Measurements from ENCODE around the gene EFHD1.
A peak's percentile ranks its signal among the peaks of the same experiment; 100 is the strongest.
"Not testable (repeated sequence)": the region's sequence is repeated elsewhere in the genome, so short reads cannot be mapped to it uniquely, and the experiment has no call there.

Gene EFHD1

DNA sequence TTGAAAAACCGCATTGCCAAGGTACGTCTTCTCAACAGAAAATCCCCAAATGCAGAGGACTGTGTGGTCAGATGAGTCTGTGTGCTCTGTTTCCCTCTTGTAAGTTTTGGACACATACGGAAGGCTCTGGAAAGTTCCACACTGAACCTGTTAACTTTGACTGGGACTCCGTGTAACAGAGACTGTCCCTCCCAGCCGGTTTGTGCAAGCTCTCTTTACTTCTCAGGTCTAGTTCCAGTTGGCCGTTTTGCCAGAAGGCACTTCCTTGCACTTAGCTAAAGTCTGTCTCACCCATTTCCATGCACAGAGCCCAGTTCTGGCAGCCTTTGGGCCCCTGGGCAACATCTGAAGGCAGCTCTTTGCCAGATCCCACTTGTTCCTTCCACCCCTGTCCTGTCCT, 22.0 kb downstream of the EFHD1 start:
- DNase-seq, result no peak

DNA sequence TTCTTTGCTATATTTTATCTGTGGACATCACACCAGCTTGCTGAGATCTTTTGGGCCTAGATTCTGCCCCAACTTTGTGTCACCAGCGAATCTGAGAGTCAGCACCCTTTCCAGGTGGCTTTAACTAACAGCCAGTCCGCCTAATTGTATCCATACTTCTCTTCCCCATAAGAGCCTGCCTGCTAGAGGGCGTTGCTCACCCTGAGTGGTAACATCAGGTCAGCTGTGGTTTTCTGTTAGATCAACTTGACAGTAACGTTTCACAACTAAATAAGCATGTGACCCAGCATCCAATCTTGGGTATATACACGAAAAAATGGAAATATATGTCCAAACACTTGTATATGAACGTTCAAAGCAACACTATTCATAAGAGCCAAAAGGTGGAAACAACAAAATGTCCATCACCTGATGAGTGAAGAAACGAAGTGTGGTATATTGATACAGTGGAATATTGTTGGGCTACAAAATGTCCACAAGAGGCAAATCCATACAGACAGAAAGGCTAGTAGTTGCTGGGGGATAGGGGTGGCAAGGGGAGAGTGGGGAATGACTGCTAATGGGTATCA, 24.9 kb downstream of the EFHD1 start:
- no peak for DNase-seq

DNA sequence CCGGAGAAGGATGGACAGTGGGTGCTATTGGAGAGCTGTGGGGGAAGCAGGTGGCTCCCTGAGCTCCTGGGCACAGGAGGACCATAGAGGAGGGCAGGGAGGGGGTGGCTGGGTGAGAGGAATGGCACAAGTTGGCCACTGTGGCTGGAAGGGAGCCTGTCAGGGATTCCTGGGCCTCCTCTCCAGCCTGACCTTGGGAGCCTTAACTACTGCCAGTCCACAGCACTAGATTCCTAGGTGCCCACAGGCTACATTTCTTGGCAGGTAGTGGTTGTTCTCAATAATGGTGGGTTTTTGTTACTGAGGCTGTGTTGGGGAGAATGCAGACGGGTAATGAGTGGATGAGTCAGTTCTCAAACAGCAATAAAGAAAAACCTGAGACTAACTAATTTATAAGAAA, 26.0 kb downstream of the EFHD1 start:
- DNase-seq, result no peak

DNA sequence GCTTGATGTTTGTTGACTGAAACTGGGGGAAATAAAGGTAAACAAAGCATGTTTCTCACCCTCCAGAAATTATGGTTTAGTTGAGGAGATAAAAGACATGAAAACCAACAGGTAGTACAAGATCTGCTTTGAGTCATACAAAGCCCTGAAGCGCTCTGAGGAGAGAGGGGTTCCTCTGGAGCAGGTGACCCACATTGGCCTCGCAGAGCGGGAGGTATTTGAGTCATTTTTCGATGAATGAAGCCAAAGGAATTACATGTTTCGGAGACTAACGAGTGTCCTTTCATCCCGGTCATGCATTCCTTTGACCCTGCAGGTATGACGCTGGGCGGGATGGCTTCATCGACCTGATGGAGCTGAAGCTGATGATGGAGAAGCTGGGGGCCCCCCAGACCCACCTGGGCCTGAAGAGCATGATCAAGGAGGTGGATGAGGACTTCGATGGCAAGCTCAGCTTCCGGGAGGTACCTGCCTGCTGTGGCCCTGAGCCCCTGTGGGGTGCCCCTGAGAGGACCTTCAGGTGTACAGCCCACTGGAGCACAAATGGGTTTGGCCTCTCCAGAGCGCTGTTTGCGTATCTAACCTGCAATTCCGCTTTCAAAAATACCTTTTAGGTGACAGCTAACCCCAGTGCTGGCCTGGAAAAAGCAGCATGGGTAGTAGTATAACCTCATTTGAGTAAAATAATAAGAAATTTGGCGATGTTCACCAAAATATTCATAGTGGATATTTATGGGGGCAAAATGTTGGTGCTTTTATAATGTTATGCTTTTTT, 29.3 kb downstream of the EFHD1 start:
- no peak for DNase-seq

DNA sequence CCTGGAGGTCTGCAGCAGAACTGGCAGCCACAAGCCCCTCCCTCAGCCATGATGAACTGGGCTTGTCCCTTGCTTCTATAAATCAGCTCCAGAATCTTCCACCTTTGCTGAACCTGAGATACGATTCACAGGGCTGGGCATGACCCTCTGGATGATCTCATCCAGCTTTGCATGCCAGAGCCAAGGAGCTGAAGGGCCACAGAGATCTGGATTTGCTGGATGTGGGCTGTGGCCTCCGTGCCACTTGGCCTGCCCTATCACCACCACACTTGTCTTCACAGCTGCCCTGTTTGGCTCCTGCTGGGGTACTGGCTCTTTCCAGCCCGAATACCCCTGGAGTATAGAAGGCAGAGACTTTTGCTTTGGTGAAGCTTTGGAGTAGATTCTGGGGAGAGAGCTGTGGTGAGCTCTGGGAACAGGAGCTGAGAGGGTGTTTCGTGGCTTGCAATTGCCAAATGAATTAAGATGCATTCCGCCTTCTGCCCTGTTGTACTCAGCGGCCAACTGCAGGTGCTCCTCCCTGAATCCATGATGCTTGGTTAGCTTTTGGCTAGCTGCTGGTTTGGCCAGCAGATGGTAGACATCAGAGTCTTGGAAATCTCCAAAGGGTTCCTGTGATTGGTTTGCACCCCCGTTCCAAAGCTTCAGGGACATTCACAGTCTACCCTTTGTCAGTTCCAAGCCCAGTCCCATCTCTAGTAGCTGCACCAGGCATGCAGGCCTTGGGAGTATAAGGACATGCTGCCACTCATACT, 32.8 kb downstream of the EFHD1 start:
- no peak for DNase-seq

DNA sequence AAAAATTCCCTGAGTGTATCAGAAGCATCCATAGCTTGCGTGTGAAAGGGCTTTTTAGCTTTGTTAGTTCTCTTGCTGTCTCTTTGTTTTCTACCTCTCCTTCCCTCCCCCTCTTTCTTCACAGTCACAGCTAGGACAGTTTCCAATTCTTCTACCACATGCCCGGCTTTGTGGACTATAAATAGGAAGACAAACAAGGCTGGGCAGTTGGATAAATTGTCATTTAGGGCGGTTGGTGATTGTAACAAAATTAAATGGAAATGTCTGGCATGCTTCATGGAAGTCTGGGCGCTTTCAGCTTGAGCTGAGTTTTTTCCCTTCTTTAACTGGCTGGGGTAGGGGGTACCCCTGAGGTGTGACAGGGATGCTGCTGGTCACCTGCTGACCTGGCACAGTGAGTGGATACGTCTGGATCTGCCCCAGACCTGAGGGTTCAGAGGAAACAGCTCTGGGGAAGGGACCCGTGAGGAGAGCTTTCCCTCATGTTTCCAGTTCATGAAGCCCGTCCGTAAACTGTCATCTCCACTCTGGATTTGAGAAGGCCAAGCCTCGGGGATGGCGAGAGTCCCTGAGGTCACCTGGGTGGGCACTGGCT, 34.7 kb downstream of the EFHD1 start:
- no peak for DNase-seq

DNA sequence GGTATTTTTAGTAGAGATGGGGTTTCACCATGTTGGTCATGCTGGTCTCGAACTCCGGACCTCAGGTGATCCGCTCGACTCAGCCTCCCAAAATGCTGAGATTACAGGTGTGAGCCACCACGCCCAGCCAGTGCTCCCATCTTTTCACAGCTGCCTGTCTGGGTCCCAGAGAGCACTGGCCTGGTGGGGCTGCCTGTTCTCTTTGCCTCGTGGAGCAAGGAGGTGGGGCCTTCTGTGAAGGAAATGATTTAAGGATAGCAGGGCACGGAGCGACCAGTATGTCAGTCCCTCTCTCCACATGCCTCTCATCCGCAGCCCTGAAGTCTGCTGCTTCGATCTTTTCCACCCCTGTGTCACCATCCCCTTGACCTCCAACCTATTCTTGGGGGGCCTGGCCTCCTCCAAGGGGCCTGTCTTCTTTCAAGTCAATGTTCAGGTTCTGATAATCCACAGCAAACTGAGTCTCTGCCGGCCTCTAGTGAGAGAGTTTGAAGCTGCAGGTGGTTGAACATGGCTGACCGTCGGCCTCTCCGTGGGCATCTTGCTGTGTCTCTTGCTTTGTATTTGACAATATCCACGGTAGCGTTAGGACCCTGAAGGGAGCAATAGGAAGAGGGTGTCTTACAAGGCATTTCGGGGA, 35.5 kb downstream of the EFHD1 start:
- no peak for DNase-seq

DNA sequence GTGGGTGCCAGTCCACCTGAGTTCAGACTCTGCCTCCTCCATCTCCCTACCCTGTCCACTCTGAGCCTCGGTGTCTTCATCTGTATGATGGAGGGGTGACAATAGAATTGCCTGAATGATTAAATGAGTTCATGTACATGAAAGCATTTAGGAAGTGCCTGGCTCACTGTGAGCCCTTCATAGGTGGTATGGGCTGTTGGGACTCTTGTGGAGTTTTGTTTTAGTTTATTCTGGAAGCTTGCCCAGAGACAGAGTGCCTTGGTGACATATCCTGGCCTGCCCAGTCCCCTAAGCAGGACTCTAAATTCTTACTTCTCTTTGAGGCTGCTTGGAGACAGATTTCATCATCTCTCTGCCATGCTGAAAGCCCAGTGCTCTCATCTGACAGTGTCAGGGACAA, 39.2 kb downstream of the EFHD1 start:
- no peak for DNase-seq

DNA sequence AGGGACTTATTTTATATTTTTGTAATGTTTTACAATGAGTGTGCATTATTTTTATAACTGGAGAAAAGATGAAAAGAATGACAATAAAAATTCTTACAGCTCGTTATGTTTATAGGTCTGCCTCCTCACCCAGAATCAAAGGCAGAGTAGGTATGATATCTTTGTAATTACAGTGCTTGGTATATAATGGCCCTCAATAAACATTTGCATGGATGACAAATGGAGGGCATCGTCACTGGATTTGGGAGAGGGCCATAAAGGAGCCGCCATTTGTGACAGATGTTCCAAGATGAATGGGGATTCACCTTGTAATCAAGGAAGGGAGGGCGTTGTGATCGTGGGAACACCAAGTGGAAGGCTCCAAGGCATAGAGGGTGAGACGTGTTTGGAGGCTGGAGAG, 41.1 kb downstream of the EFHD1 start:
- no peak for DNase-seq

DNA sequence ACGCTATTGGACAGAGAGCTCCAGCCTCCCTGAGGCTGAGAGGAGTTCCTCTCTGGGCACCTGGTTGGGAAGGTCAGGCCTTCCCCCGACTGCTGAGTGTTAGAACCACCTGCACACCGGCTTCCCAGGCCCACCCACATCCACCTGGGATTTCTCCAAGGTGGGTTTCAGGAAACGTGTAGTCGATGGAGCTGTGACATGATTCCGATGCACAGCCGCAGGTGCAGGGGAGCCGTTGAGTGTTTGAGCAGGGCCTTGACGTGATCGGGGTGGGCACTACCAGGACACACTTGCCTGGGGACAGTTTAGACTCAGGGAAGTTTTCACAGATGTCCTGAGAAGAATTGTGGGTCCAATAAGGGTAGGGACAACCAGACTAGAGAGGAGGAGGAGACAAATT, 42.0 kb downstream of the EFHD1 start:
- no peak for DNase-seq

DNA sequence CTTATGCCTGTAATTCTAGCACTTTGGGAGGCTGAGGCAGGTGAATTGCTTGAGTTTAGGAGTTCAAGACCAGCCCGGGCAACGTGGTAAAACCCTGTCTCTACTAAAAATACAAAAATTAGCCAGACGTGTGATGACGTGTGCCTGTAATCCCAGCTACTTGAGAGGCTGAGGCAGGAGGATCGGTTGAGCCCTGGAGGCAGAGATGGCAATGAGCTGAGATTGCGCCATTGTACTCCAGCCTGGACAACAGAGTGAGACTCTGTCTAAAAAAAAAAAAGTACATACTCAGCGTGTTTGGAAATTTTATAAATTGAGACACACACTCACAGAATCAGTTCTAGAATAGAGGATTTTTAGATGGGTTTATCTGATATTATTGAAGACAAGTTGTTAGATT, 46.6 kb downstream of the EFHD1 start:
- DNase-seq, result no peak

DNA sequence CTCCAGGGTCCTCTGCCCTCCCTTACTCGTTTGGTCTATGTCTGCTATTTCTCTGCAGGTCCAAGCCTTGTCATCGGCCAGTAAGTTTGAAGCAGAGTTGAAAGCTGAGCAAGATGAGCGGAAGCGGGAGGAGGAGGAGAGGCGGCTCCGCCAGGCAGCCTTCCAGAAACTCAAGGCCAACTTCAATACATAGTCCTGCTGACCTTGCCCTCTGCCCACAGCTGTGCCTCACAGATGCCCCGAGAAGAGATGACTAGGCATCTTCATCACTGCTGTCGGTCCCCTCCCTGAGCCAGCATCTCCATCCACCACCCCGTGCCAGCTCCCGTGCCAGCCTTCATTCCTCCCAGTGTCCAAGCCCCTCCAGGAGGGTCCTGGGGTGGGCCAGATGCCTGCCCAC, 48.1 kb downstream of the EFHD1 start:
- no peak for DNase-seq

DNA sequence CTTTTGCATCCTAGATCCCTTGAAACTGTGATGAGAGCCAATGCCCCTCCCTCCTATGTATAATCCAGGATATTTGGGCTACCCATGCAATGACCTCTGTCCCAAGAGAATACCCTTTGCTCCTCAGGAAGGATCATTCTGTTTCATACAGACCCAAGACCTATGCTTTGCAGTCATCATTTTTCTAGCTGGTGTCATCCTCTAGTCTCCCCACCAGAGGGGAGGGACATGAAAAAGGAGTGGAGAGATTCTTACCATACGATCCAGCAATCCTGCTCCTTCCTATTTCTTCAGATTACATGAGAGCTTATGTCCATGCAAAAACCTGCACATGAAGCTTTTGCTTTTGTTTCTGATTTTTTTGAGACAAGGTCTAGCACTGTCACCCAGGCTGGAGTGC, 50.0 kb downstream of the EFHD1 start:
- no peak for DNase-seq

DNA sequence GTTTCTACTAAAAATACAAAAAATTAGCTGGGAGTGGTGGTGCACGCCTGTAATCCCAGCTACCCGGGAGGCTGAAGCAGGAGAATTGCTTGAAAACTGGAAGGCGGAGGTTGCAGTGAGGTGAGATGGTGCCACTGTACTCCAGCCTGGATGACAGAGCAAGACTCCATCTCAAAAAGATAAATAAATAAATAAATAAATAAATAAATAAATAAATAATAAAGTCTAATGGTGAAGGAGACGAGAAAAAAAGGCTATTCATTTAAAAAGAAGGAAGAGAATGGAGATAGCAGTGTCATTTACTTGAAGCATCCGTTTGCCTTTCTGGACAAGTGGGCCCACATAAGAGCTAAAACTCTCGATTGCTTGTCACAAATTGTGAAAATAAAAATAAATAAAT, 52.0 kb downstream of the EFHD1 start:
- not testable (repeated sequence) for DNase-seq

DNA sequence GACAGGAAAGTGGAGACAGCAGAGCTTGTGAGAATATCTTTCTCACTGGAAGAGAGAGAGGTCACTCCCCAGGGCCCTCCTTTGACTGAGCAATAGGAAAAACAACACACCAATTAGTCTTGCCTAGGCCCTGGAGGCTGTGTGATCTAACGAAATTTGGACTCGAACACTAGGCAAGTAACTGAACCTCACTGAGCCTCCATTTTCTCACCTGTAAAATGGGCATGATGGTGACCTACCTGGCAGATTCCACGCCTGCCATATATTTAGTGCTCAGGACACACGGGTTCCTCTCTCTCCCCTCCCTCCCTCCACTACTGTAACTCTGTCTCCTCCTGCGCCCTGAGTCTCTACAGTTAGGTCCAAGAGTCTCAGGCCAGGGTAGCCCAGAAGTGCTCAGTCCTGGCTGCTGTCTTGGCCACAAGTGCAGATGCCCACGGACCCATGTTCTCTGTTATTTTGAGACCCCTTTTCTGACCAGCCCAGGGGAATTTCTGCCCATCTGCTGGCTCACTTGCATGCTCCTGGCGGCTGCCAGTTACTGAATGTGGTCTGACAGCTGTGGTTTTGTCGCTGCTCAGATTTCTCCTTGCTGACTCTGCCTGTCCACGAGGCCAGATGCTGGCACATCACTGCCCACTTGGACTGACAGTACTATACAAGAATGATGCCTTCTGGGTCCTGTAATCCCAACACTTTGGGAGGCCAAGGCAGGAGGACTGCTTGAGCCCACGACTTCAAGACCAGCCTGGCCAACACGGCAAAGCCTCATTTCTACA, 54.2 kb downstream of the EFHD1 start:
- no peak for DNase-seq

DNA sequence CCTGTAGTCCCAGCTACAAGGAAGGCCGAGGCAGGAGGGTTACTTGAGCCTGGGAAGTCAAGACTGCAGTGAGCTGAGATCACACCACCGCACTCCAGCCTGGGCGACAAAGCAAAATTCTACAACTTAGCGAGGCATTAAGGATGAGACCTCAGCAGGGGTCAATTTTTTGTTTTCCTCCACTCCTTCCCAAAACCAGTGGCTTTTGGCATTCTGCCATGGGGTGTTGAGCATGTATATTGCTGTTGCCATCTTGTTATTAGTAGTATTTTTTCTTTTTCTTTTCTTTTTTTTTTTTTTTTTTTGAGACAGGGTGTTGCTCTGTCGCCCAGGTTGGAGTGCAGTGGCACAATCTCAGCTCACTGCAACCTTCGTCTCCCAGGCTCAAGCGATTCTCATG, 54.8 kb downstream of the EFHD1 start:
- DNase-seq, result no peak

DNA sequence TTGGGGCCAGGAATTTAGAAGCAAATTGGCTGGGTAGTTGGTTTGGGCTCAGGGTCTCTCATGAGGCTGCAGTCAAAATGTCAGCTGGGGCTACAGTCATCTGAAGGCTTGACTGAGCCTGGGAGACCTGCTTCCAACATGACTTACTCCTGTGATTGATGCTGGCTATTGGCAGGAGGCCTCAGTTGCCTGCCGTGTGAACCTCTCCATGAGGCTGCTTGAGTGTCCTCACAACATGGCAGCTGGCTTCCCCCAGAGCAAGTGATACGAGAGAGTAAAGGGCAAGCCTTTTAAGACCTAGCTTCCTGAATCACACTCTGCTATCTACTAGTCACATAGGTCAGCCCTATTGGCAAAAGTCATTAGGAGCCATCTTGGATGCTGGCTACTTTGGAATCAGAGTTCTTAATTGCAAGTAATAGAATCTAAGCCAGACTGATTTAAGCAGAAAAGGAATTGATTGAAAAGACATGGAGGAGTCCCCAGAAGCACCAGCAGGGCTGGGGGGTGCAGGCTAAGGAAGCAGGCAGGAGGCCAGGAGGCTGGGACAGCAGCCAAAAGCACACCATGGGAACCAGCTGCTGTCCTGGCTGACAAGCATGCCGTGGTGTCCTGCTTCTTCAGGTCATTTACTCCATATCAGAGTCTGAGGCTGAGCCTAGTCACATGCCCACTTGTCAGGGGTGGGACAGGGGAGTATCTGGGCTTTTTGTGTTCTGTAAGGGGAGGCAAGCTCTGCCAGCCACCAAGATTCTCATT, 55.9 kb downstream of the EFHD1 start:
- no peak for DNase-seq

DNA sequence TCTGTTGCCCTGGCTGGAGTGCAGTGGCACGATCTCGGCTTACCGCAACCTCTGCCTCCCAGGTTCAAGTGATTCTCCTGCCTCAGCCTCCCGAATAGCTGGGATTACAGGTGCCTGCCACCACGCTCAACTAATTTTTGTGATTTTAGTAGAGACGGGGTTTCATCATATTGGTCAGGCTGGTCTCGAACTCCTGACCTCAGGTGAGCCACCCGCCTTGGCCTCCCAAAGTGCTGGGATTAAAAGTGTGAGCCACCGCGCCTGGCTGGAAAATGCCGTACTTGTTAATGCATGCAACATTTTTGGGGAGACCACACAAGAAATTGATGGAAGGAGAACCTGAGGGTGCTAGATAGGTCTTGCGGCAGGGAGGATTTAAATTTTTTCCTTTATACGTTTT, 57.7 kb downstream of the EFHD1 start:
- not testable (repeated sequence) for DNase-seq

DNA sequence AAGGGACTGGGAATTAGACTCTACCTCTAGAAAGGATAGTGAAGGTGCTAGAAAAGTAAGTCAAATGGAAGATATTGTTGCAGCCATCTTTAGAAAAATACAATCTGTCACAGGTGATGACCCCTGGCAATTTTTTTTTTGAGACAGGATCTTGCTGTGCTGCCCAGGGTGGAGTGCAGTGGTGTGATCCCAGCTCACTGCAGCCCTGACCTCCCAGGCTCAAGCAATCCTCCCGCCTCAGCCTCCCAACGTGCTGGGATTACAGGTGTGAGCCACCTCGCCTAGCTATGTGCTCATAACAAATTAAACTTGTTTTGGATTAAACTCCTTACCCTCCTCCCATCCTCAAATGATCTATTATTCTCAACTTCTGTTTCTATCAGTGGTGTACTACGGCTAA, 59.9 kb downstream of the EFHD1 start:
- DNase-seq, result no peak

DNA sequence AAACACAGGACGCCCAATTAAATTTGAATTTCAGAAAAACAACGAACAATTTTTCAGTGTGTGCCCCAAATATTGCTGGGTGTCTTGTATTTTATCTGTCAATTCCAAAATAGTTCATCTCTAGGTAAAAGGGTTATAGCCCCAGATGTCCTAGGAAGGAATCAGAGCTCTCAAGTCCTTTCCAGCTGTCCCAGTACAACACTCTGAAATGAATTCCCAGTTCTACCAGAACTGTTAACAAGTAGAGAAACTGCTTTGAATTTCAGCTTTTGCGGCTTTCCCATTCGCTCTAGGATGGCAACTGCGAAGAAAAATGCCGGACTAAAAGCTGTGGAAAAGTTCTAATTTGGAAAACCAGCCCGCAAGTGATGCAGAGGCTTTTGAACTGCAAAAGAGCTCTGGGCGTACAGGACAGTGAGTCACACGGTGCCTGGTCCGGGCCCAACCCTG, 63.2 kb downstream of the EFHD1 start:
- no peak for DNase-seq

DNA sequence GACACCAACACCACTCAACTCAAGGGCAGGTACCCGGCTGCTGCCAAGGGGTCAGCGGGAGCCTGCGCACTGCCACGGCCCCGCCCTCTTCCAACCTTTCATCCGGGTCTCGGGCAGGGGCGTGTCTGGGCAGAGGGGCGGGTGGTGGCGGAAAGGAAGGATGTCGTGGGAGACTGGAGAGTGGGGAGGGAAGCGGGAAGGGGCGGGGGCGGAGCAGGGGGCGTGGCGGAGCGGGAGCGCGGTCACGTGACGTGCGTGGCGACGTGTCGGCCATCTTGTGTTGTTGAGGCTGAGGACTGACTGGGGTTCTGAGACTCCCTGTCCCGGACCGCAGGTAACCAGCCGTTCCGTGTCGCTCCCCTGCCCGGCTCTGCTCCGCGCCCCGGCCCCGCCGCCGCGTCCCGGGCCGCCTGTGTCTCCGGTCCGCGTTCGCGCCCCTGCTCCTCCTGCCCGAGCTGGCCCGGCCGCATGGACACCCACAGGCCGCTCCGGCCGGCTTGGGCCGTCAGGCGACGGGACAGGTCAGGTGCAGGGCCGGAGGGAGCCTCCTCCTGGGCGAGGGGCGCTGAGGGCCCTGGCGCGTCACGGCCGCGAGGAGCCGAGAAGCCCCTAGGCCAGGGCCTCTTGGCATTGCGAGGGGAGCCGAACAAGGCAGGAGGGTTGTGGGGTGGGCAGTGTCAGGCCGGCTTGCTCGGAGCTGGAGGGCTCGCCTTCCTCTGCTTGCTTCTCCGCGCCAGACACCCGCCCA, 63.8 kb downstream of the EFHD1 start, which contains the start of gene GIGYF2:
GIGYF2 (plus strand) TSS at position 273 of the 748 bp plus-strand sequence. CDS start 37,867 bp downstream, outside the sequence.
- DNase-seq, result peak; percentile 93
